ENCODE measurements around the gene DOCK4. TPM values are rescaled to one million over a fixed set of nuclear protein-coding genes. Genes with fewer than 3 reads are reported as not detected.

Gene DOCK4
- total RNA-seq, 1 donor from 2014 or later, result 100 TPM

GRCh38 chr7:112201839-112202238, 4.4 kb downstream of the DOCK4 start:
- Histone ChIP-seq H3K36me3 (no peaks in the 10 kb centered on the region), H3K4me3 (no peak overlapping the region), H3K27ac (no peak overlapping the region), H3K9me3 (no peaks in the 10 kb centered on the region), H3K27me3 (no peaks in the 10 kb centered on the region), H3K4me1 (peaks cover 17% of the 10 kb centered on the region)
- no peak for TF ChIP-seq CTCF (IDR thresholded peaks at IDR 0.05)
- intact Hi-C loops (cut with DNase I), result no loop called here
- no peak for DNase-seq
- no peak for ATAC-seq

GRCh38 chr7:112201411-112201810, 4.8 kb downstream of the DOCK4 start:
- TF ChIP-seq CTCF (IDR thresholded peaks at IDR 0.05), result no peak
- Histone ChIP-seq H3K36me3 (no peaks in the 10 kb centered on the region), H3K9me3 (no peaks in the 10 kb centered on the region), H3K4me1 (peaks cover 17% of the 10 kb centered on the region), H3K27me3 (no peaks in the 10 kb centered on the region), H3K27ac (no peak overlapping the region), H3K4me3 (no peak overlapping the region)
- intact Hi-C loops (cut with DNase I), result no loop called here
- ATAC-seq (no peak), DNase-seq (no peak)

- no peaks in the 10 kb centered on the region for H3K9me3 ChIP-seq
- ATAC-seq (no peak), DNase-seq (no peak)
- no peaks in the 10 kb centered on the region for H3K36me3 ChIP-seq
- peaks cover 17% of the 10 kb centered on the region for H3K4me1 ChIP-seq
- intact Hi-C loops (cut with DNase I), result no loop called here
- TF ChIP-seq CTCF (IDR thresholded peaks at IDR 0.05), result no peak
- no peaks in the 10 kb centered on the region for H3K27me3 ChIP-seq
- no peak overlapping the region for H3K27ac ChIP-seq
- H3K4me3 ChIP-seq, result no peak overlapping the region
Observed at GRCh38 chr7:112199672-112200071, 6.5 kb downstream of the DOCK4 start.

GRCh38 chr7:112199035-112199655, 7.1 kb downstream of the DOCK4 start:
- intact Hi-C loops (cut with DNase I), result no loop called here
- Histone ChIP-seq H3K4me3 (no peak overlapping the region), H3K9me3 (no peaks in the 10 kb centered on the region), H3K36me3 (no peaks in the 10 kb centered on the region), H3K4me1 (peaks cover 14% of the 10 kb centered on the region), H3K27me3 (no peaks in the 10 kb centered on the region), H3K27ac (no peak overlapping the region)
- TF ChIP-seq CTCF (IDR thresholded peaks at IDR 0.05), result no peak
- ATAC-seq (peak; percentile 43), DNase-seq (no peak)

- H3K27ac ChIP-seq, result no peak overlapping the region
- intact Hi-C loops (cut with DNase I), result no loop called here
- TF ChIP-seq CTCF (IDR thresholded peaks at IDR 0.05), result no peak
- no peaks in the 10 kb centered on the region for H3K36me3 ChIP-seq
- ATAC-seq (no peak), DNase-seq (no peak)
- no peaks in the 10 kb centered on the region for H3K27me3 ChIP-seq
- H3K4me1 ChIP-seq, result peaks cover 13% of the 10 kb centered on the region
- no peak overlapping the region for H3K4me3 ChIP-seq
- no peaks in the 10 kb centered on the region for H3K9me3 ChIP-seq
Observed at GRCh38 chr7:112197322-112197721, 8.9 kb downstream of the DOCK4 start.

GRCh38 chr7:112195717-112196116, 10.5 kb downstream of the DOCK4 start:
- DNase-seq, result no peak
- TF ChIP-seq CTCF (IDR thresholded peaks at IDR 0.05), result no peak
- Histone ChIP-seq H3K4me3 (no peak overlapping the region), H3K27me3 (no peaks in the 10 kb centered on the region), H3K36me3 (no peaks in the 10 kb centered on the region), H3K9me3 (no peaks in the 10 kb centered on the region), H3K4me1 (peaks cover 17% of the 10 kb centered on the region), H3K27ac (no peak overlapping the region)
- intact Hi-C loops (cut with DNase I), result no loop called here
- ATAC-seq, result no peak

All from upper lobe of right lung (tissue), 1 donor.